HG03060 (cell line): ENCODE results near the gene ZSCAN9.

Experiments
- ATAC-seq: cut with Tn5 transposase; IDR thresholded peaks from one replicate; pipeline ENCODE4 v1.9.1; 2021; ENCODE audit warnings: low read depth, moderate number of reproducible peaks; ENCODE audit not compliant: unreplicated experiment

ZSCAN9 gene

GRCh38 chr6:28220257-28221133 lies 4.6 kb upstream of the ZSCAN9 start:
- no peak for ATAC-seq

- ATAC-seq, result no peak
These were observed 682 bp upstream of the ZSCAN9 start for GRCh38 chr6:28224131-28225055.

- no peak for ATAC-seq
These were observed 1.4 kb downstream of the ZSCAN9 start for GRCh38 chr6:28226460-28226859.

GRCh38 chr6:28232785-28233184 lies 7.7 kb downstream of the ZSCAN9 start:
- no peak for ATAC-seq

- no peak for ATAC-seq
These were observed 10.9 kb downstream of the ZSCAN9 start for GRCh38 chr6:28235912-28236452.

- ATAC-seq, result no peak
These were observed 14.6 kb downstream of the ZSCAN9 start for GRCh38 chr6:28239636-28240035.

- ATAC-seq, result no peak
These were observed 15.4 kb downstream of the ZSCAN9 start for GRCh38 chr6:28240471-28240870.

GRCh38 chr6:28243946-28244345 lies 18.9 kb downstream of the ZSCAN9 start:
- no peak for ATAC-seq

GRCh38 chr6:28245206-28245941 lies 20.3 kb downstream of the ZSCAN9 start:
- no peak for ATAC-seq

- no peak for ATAC-seq
These were observed 23.8 kb downstream of the ZSCAN9 start for GRCh38 chr6:28248916-28249315.

GRCh38 chr6:28250747-28251146 lies 25.7 kb downstream of the ZSCAN9 start:
- ATAC-seq, result no peak

- ATAC-seq, result no peak
These were observed 26.6 kb downstream of the ZSCAN9 start for GRCh38 chr6:28251661-28252008.

- no peak for ATAC-seq
These were observed 27.2 kb downstream of the ZSCAN9 start, which contains the start of gene ZKSCAN4 for GRCh38 chr6:28252009-28252975. Gene ZKSCAN4, minus strand, starts transcription at chr6:28252269. Its CDS starts 289 bp downstream, at chr6:28251980.

- ATAC-seq, result no peak
These were observed 29.0 kb downstream of the ZSCAN9 start for GRCh38 chr6:28254121-28254519.

GRCh38 chr6:28257042-28257441 lies 32.0 kb downstream of the ZSCAN9 start:
- ATAC-seq, result no peak

GRCh38 chr6:28258877-28259777 lies 34.1 kb downstream of the ZSCAN9 start, which contains the start of gene NKAPL:
Gene NKAPL, plus strand, starts transcription at chr6:28259297. Its CDS starts 75 bp downstream, at chr6:28259372.
- ATAC-seq, result no peak

- no peak for ATAC-seq
These were observed 38.8 kb downstream of the ZSCAN9 start for GRCh38 chr6:28263922-28264321.

GRCh38 chr6:28264834-28265401 lies 39.8 kb downstream of the ZSCAN9 start:
- ATAC-seq, result no peak
